ENCODE results near the gene SPACDR. TPM values are rescaled to one million over a fixed set of nuclear protein-coding genes. Genes with fewer than 3 reads are reported as not detected.

The SPACDR gene
- total RNA-seq, 1 experiment from 2014 or later: 2.9 TPM

- H3K9me3 ChIP-seq (ENCODE audit: low read depth, low read length, poor library complexity, severe bottlenecking): no peaks in the 10 kb centered on the region
- CTCF ChIA-PET: no interaction called here
- POLR2A ChIA-PET (ENCODE audit: low non-redundant PET): no interaction called here
- TF ChIP-seq, protein P1, sequence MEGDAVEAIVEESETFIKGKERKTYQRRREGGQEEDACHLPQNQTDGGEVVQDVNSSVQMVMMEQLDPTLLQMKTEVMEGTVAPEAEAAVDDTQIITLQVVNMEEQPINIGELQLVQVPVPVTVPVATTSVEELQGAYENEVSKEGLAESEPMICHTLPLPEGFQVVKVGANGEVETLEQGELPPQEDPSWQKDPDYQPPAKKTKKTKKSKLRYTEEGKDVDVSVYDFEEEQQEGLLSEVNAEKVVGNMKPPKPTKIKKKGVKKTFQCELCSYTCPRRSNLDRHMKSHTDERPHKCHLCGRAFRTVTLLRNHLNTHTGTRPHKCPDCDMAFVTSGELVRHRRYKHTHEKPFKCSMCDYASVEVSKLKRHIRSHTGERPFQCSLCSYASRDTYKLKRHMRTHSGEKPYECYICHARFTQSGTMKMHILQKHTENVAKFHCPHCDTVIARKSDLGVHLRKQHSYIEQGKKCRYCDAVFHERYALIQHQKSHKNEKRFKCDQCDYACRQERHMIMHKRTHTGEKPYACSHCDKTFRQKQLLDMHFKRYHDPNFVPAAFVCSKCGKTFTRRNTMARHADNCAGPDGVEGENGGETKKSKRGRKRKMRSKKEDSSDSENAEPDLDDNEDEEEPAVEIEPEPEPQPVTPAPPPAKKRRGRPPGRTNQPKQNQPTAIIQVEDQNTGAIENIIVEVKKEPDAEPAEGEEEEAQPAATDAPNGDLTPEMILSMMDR (conservative IDR thresholded peaks at IDR 0.05; ENCODE audit: low read depth, low read length): no peak
- TF ChIP-seq EZH2 (IDR thresholded peaks at IDR 0.05; ENCODE audit: borderline replicate concordance, low read depth, low read length, poor library complexity, severe bottlenecking): no peak
- H3K4me1 ChIP-seq (ENCODE audit: insufficient read depth, low read length, poor library complexity, severe bottlenecking): no peaks in the 10 kb centered on the region
- no peak overlapping the region for H3K4me3 ChIP-seq (ENCODE audit: low read depth, low read length, poor library complexity, severe bottlenecking)
- no peak for DNase-seq (ENCODE audit: low spot score)
- H3K27ac ChIP-seq (ENCODE audit: low read depth, low read length, poor library complexity, severe bottlenecking): no peak overlapping the region
- BruUV-seq (replicated peaks): no TSS peak
- intact Hi-C loops (cut with micrococcal nuclease; ENCODE audit: unreplicated experiment): no loop called here
- H3K27me3 ChIP-seq (replicated peaks; ENCODE audit: insufficient read depth, low read depth, low read length, poor library complexity): no peaks in the 10 kb centered on the region
- no peaks in the 10 kb centered on the region for H3K36me3 ChIP-seq (ENCODE audit: insufficient read depth, low read length, poor library complexity, severe bottlenecking)
These were observed 44.3 kb downstream of the SPACDR start for GRCh38 chr7:100419660-100420226.

DNA sequence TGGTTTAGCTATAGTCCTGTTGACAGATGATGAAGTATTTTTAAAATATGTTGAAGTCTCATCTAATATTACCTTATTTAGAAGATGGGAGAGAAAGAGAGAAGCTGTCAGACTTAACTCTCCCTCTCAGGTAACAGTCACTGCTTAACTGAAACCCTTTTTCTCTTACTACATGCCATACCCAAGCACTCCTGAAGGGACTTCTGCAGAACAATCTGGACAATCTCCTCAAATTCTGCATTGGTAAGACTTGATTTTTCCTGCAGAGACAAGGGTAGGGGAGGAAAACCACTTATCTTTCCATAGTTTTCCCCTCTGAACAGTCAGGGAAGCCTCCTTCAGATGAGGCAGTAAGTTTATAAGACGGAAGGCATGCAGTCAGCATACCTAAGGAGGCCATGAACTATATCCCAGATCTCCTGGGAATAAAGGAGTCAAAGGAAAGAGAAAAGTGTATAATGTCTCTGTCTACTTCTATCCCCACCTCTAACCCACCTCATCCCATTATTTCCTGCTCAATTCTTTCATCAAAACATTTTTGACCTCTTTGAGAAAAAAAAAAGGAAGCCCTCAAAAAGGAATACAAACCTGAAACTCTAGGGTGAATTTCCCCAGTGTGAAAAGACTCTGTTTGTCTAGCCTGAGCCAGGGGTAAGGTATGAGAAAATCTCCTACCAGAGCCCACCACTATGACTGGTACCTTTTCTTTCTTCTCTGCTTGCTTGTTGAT is 45.0 kb downstream of the SPACDR start:
- Histone ChIP-seq H3K9me3 (ENCODE audit: low read depth, low read length, poor library complexity, severe bottlenecking) (no peaks in the 10 kb centered on the region), H3K27ac (ENCODE audit: low read depth, low read length, poor library complexity, severe bottlenecking) (no peak overlapping the region), H3K36me3 (ENCODE audit: insufficient read depth, low read length, poor library complexity, severe bottlenecking) (no peaks in the 10 kb centered on the region), H3K4me3 (ENCODE audit: low read depth, low read length, poor library complexity, severe bottlenecking) (no peak overlapping the region), H3K4me1 (ENCODE audit: insufficient read depth, low read length, poor library complexity, severe bottlenecking) (no peaks in the 10 kb centered on the region), H3K27me3 (replicated peaks; ENCODE audit: insufficient read depth, low read depth, low read length, poor library complexity) (no peaks in the 10 kb centered on the region)
- BruUV-seq (replicated peaks): no TSS peak
- TF ChIP-seq, protein P1 (conservative IDR thresholded peaks at IDR 0.05; ENCODE audit: low read depth, low read length): no peak
- no peak for TF ChIP-seq EZH2 (IDR thresholded peaks at IDR 0.05; ENCODE audit: borderline replicate concordance, low read depth, low read length, poor library complexity, severe bottlenecking)
- DNase-seq (ENCODE audit: low spot score): no peak
- CTCF ChIA-PET: no interaction called here
- POLR2A ChIA-PET (ENCODE audit: low non-redundant PET): interaction anchor here (0.6 to 1.1 kb wide), 2 partner anchors 9 to 44 kb away, joined by 3 read pairs; partner anchors contain the start of gene ZCWPW1
- intact Hi-C loops (cut with micrococcal nuclease; ENCODE audit: unreplicated experiment): no loop called here

GRCh38 chr7:100415448-100415847 is 48.6 kb downstream of the SPACDR start:
- DNase-seq (ENCODE audit: low spot score): no peak
- H3K9me3 ChIP-seq (ENCODE audit: low read depth, low read length, poor library complexity, severe bottlenecking): no peaks in the 10 kb centered on the region
- intact Hi-C loops (cut with micrococcal nuclease; ENCODE audit: unreplicated experiment): no loop called here
- no peak overlapping the region for H3K27ac ChIP-seq (ENCODE audit: low read depth, low read length, poor library complexity, severe bottlenecking)
- BruUV-seq (replicated peaks): no TSS peak
- TF ChIP-seq, protein P1 (conservative IDR thresholded peaks at IDR 0.05; ENCODE audit: low read depth, low read length): no peak
- TF ChIP-seq EZH2 (IDR thresholded peaks at IDR 0.05; ENCODE audit: borderline replicate concordance, low read depth, low read length, poor library complexity, severe bottlenecking): no peak
- no peaks in the 10 kb centered on the region for H3K36me3 ChIP-seq (ENCODE audit: insufficient read depth, low read length, poor library complexity, severe bottlenecking)
- H3K27me3 ChIP-seq (replicated peaks; ENCODE audit: insufficient read depth, low read depth, low read length, poor library complexity): no peaks in the 10 kb centered on the region
- ChIA-PET CTCF (no interaction called here), POLR2A (ENCODE audit: low non-redundant PET) (no interaction called here)
- no peak overlapping the region for H3K4me3 ChIP-seq (ENCODE audit: low read depth, low read length, poor library complexity, severe bottlenecking)
- no peaks in the 10 kb centered on the region for H3K4me1 ChIP-seq (ENCODE audit: insufficient read depth, low read length, poor library complexity, severe bottlenecking)

All from A673 (cell line).